ENCODE measurements around the gene CCDC85A. TPM values are rescaled to one million over a fixed set of nuclear protein-coding genes. Genes with fewer than 3 reads are reported as not detected.

The CCDC85A gene
- total RNA-seq, 4 donors from 2014 or later: 2.7 to 3.7 (median 3.6) TPM

GRCh38 chr2:56286936-56287335, 103.1 kb downstream of the CCDC85A start:
- WGBS, 2 donors: 88 to 90% methylated on average over 2 of the region's 2 CpGs
- H3K4me3 ChIP-seq (ENCODE audit: low read depth, poor library complexity, severe bottlenecking): no peak overlapping the region
- TF ChIP-seq POLR2A (IDR thresholded peaks at IDR 0.05): no peak
- TF ChIP-seq CTCF (IDR thresholded peaks at IDR 0.05): no peak
- intact Hi-C loops (cut with DNase I; ENCODE audit: low total_unique reads): no loop called here
- DNase-seq (ENCODE audit: low spot score in 2 of 2): no peak

- no peak overlapping the region for H3K4me3 ChIP-seq (ENCODE audit: low read depth, poor library complexity, severe bottlenecking)
- intact Hi-C loops (cut with DNase I; ENCODE audit: low total_unique reads): no loop called here
- TF ChIP-seq CTCF (IDR thresholded peaks at IDR 0.05): no peak
- TF ChIP-seq POLR2A (IDR thresholded peaks at IDR 0.05): no peak
- DNase-seq (ENCODE audit: low spot score in 2 of 2): no peak
These were observed 103.7 kb downstream of the CCDC85A start for GRCh38 chr2:56287508-56287907.

- TF ChIP-seq POLR2A (IDR thresholded peaks at IDR 0.05) (no peak), CTCF (IDR thresholded peaks at IDR 0.05) (no peak)
- no peak for DNase-seq (ENCODE audit: low spot score in 2 of 2)
- WGBS, 2 donors: 75 to 78% methylated on average over 2 of the region's 2 CpGs
- H3K4me3 ChIP-seq (ENCODE audit: low read depth, poor library complexity, severe bottlenecking): no peak overlapping the region
- intact Hi-C loops (cut with DNase I; ENCODE audit: low total_unique reads): loop anchor here (2.0 kb wide), 1 partner anchor 19 kb away; no protein-coding TSS in a partner anchor
These were observed 104.2 kb downstream of the CCDC85A start for GRCh38 chr2:56287974-56288373.

- 84 to 92% methylated on average over 2 of the region's 2 CpGs for WGBS, 2 donors
- intact Hi-C loops (cut with DNase I; ENCODE audit: low total_unique reads): loop anchor here (2.0 kb wide), 1 partner anchor 18 kb away; no protein-coding TSS in a partner anchor
These were observed 105.2 kb downstream of the CCDC85A start for GRCh38 chr2:56288838-56289580.

GRCh38 chr2:56291711-56292110, 107.9 kb downstream of the CCDC85A start:
- 81 to 88% methylated on average over 5 of the region's 5 CpGs for WGBS, 2 donors
- intact Hi-C loops (cut with DNase I; ENCODE audit: low total_unique reads): loop anchor here (2.0 kb wide), 1 partner anchor 171 kb away; no protein-coding TSS in a partner anchor
- no peak overlapping the region for H3K4me3 ChIP-seq (ENCODE audit: low read depth, poor library complexity, severe bottlenecking)
- DNase-seq (ENCODE audit: low spot score in 2 of 2): no peak
- TF ChIP-seq CTCF (IDR thresholded peaks at IDR 0.05) (no peak), POLR2A (IDR thresholded peaks at IDR 0.05) (no peak)

More at GRCh38 chr2:56288838-56289580, 105.2 kb downstream of the CCDC85A start:
- no peak overlapping the region for H3K4me3 ChIP-seq (ENCODE audit: low read depth, poor library complexity, severe bottlenecking)
- TF ChIP-seq POLR2A (IDR thresholded peaks at IDR 0.05) (no peak), CTCF (IDR thresholded peaks at IDR 0.05) (no peak)
- no peak for DNase-seq (ENCODE audit: low spot score in 2 of 2)

Data from lower leg skin (tissue), 4 donors.